ENCODE results near the gene THOP1.
"Not testable (repeated sequence)": the region's sequence is repeated elsewhere in the genome, so short reads cannot be mapped to it uniquely, and the experiment has no call there.

The THOP1 gene

GRCh38 chr19:2782936-2783780 is 2.1 kb upstream of the THOP1 start, which contains the start of gene SGTA:
SGTA (minus strand) TSS chr19:2783273; CDS start chr19:2769068, 14,205 bp downstream.
- peak; percentile 97 to 99 for DNase-seq

- no peak for DNase-seq
Observed at GRCh38 chr19:2783781-2784145, 1.5 kb upstream of the THOP1 start.

DNA sequence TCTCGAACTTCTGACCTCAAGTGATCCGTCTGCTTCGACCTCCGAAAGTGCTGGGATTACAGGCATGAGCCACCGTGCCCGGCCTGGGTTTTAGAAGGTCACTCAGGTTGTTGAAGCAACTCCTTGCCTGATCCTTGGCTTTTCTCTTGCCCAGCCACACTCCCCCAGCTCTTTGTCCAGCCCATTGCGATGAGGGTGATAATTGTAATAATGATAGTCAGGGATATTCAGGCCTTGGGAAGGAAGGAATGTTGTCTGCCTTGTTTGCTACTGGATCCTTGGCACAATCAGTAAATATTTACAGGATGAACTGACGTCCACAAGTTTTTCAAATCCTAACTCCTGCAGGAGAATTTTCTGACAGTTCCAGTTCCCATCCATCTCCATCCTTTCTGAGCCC is 1.8 kb downstream of the THOP1 start:
- no peak for DNase-seq

GRCh38 chr19:2788237-2788636 is 2.9 kb downstream of the THOP1 start:
- no peak for DNase-seq

- DNase-seq: no peak
Observed at GRCh38 chr19:2790194-2790556, 4.9 kb downstream of the THOP1 start.

GRCh38 chr19:2790557-2791271 is 5.4 kb downstream of the THOP1 start:
- no peak for DNase-seq

GRCh38 chr19:2791440-2791839 is 6.1 kb downstream of the THOP1 start:
- DNase-seq: no peak

GRCh38 chr19:2791876-2792275 is 6.6 kb downstream of the THOP1 start:
- no peak for DNase-seq

DNA sequence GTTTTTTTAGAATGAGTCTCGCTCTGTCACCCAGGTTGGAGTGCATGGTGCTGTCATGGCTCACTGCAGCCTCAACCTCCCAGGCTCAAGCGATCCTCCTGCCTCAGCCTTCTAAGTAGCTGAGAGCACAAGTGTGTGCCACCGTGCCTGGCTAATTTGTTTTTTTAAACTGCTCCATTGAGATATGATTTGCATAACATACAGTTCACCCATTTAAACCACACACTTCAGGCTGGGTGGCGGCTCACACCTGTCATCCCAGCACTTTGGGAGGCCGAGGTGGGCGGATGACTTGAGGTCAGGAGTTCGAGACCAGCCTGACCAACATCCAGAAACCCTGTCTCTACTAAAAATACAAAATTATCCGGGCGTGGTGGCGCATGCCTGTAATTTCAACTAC is 7.4 kb downstream of the THOP1 start:
- not testable (repeated sequence) for DNase-seq

- no peak for DNase-seq
Observed at GRCh38 chr19:2793126-2793525, 7.8 kb downstream of the THOP1 start.

DNA sequence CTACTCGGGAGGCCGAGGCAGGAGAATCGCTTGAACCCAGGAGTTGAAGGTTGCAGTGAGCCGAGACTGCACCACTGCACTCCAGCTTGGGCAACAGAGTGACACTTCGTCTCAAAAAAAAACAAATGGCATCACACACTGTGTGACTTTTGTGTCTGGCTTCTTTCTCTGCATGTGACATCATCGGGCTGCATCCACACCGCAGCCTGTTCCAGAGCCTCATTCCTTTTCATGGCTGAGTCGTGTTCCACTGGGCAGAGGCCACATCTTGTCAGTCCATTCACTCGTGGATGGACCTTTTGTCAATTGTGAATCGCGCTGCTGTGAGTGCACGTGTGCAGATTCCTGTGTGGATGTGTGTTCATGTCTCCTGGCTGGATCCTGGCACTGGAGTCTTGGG is 8.3 kb downstream of the THOP1 start:
- no peak for DNase-seq

- no peak for DNase-seq
Observed at GRCh38 chr19:2795827-2796658, 10.7 kb downstream of the THOP1 start.

GRCh38 chr19:2796659-2797266 is 11.5 kb downstream of the THOP1 start:
- DNase-seq: no peak

- DNase-seq: no peak
Observed at GRCh38 chr19:2797280-2797679, 12.0 kb downstream of the THOP1 start.

GRCh38 chr19:2798158-2798685 is 12.9 kb downstream of the THOP1 start:
- no peak for DNase-seq

- DNase-seq: no peak
Observed at GRCh38 chr19:2798733-2799132, 13.4 kb downstream of the THOP1 start.

GRCh38 chr19:2799273-2800020 is 14.1 kb downstream of the THOP1 start:
- DNase-seq: no peak

GRCh38 chr19:2800506-2800905 is 15.2 kb downstream of the THOP1 start:
- DNase-seq: no peak

- no peak for DNase-seq
Observed at GRCh38 chr19:2802826-2803225, 17.5 kb downstream of the THOP1 start.

DNA sequence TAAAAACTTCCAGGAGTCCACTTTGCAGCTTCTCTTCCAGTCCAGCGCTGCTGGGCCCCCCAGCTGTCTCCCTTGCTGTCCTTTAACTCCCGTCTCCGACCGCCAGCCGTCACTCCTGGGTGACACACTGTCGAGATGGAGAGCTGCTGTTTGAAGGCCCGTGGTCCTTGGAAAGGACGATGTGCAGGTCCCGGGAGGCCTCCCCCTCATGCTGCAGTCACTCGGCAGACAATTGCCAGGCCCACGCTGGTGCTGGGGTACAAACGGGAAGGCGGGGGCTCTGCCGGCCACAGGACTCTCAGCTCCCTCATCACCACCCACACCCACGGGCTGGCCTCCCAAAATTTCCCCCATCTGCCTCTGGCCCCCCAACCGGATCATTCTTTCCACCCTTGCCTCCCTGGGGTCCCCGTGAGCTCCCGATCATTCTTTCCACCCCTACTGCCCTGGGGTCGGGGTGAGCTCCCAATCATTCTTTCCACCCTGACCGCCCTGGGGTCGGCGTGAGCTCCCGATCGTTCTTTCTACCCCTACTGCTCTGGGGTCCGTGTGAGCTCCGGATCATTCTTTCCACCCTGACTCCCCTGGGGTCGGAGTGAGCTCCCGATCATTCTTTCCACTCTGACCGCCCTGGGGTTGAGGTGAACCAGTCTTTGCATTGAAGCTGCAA is 18.3 kb downstream of the THOP1 start:
- no peak for DNase-seq
